Activated naive CD4-positive, alpha-beta T cell treated with anti-CD3 and anti-CD28 coated beads, Interleukin-2, amount 10 ng/mL, durations not matched to agents 5 hours and 36 hours (primary cell): ENCODE data around the gene SLC22A5. TPM values are rescaled to one million over a fixed set of nuclear protein-coding genes. Genes with fewer than 3 reads are reported as not detected.

Experiments used
- microRNA-seq: library from miRNA; unstranded; fragments of <30 nt; microRNA quantifications from one replicate; pipeline ENCODE4 v1.2.0, GENCODE V29; 2022; ENCODE audit warnings: borderline microRNAs expressed, borderline replicate concordance
- total RNA-seq, 2 experiments: library from RNA; stranded (reverse); gene quantifications; one replicate each; pipeline ENCODE4 v1.2.3, GENCODE V29; 2021

SLC22A5 gene
- 1 to 10 TPM; 2.8 to 3.2 TPM for total RNA-seq

GRCh38 chr5:132369474-132370180 lies at the start of gene SLC22A5:
Gene SLC22A5 (plus strand): TSS chr5:132369710. CDS start chr5:132369973, 263 bp downstream.

Small RNAs within 50 kb of the gene (microRNA-seq; reads per million reads assigned to microRNA genes)
- gene MIR3936, result not detected

Other genes with a start within 250 kb of the SLC22A5 start
- gene P4HA2, start 141.9 kb upstream of the SLC22A5 start, total RNA-seq, result 1 to 10 TPM; 3.4 to 4.0 TPM
- gene PDLIM4, start 112.0 kb upstream of the SLC22A5 start, total RNA-seq, result not detected
- not detected for gene SLC22A4, start 75.3 kb upstream of the SLC22A5 start, total RNA-seq
- 100 to 1,000 TPM; 321 to 353 TPM for gene IRF1, start 121.1 kb downstream of the SLC22A5 start, total RNA-seq
- gene IL5, start 173.8 kb downstream of the SLC22A5 start, total RNA-seq, result 1 to 10 TPM in 1 of 2 experiments, under 1 TPM in 1; 0.48 to 1.5 TPM
- 10 to 100 TPM; 30.4 to 36.7 TPM for gene RAD50, start 187.3 kb downstream of the SLC22A5 start, total RNA-seq